PC-9 (cell line): ENCODE data around the gene ARHGEF5. TPM values are rescaled to one million over a fixed set of nuclear protein-coding genes. Genes with fewer than 3 reads are reported as not detected.
"Not testable (repeated sequence)": the region's sequence is repeated elsewhere in the genome, so short reads cannot be mapped to it uniquely, and the experiment has no call there.

Experiments used
- Bru-seq: library from RNA; stranded (reverse); fragments of 400-500 nt; gene quantifications from one replicate; lab custom pipeline; 2021; lab: Mats Ljungman, UMichigan
- BruChase-seq, 2 experiments: library from RNA; stranded (reverse); fragments of 400-500 nt; gene quantifications; one replicate each; lab custom pipeline; 2021; lab: Mats Ljungman, UMichigan
- BruUV-seq: library from RNA; stranded (reverse); fragments of 400-500 nt; replicated peaks from 2 replicates; lab custom pipeline; 2021; lab: Mats Ljungman, UMichigan
- CTCF ChIA-PET: fragments of 300-600 bp; sonication (Branson Sonifier 250); formaldehyde crosslinking; loops from one replicate; lab custom pipeline; 2022; ENCODE audit warnings: antibody characterized with exemption; lab: Charles Lee
- POLR2A ChIA-PET: fragments of 300-600 bp; sonication (Branson Sonifier 250); formaldehyde crosslinking; loops from one replicate; lab custom pipeline; 2022; ENCODE audit warnings: antibody characterized with exemption; ENCODE audit not compliant: unreplicated experiment; lab: Charles Lee
- DNase-seq, 2 experiments: peaks; one replicate each; pipeline versions ENCODE4 v3.0.0 to v3.0.0-alpha.2; 2015 to 2022; ENCODE audit warnings: mixed read lengths in 1 of 2
- H2AFZ ChIP-seq: fragments of 200-600 bp; sonication (generic); 2 replicates; pipeline ENCODE4 v1.8.1; 2017; ENCODE audit warnings: antibody characterized with exemption
- H3F3A ChIP-seq: fragments of 200-600 bp; sonication (generic); 2 replicates; pipeline ENCODE4 v1.8.1; 2017; ENCODE audit warnings: antibody characterized with exemption, mild to moderate bottlenecking, low read depth; ENCODE audit not compliant: insufficient read depth
- H3K27ac ChIP-seq: fragments of 200-600 bp; sonication (generic); 2 replicates; pipeline ENCODE4 v1.6.1; 2016; ENCODE audit warnings: mixed run types
- H3K27me3 ChIP-seq: fragments of 200-600 bp; sonication (generic); 2 replicates; pipeline ENCODE4 v1.6.1; 2016; ENCODE audit warnings: low read depth, mixed run types; ENCODE audit not compliant: insufficient read depth
- H3K36me3 ChIP-seq: fragments of 200-600 bp; sonication (generic); 2 replicates; pipeline ENCODE4 v1.6.1; 2016; ENCODE audit warnings: low read depth, mixed run types
- H3K4me1 ChIP-seq: fragments of 200-600 bp; sonication (generic); replicated peaks from 2 replicates; pipeline ENCODE4 v1.6.1; 2016; ENCODE audit warnings: mixed run types; ENCODE audit not compliant: insufficient read depth
- H3K4me2 ChIP-seq: fragments of 200-600 bp; sonication (generic); 2 replicates; pipeline ENCODE4 v1.6.1; 2017; ENCODE audit warnings: mixed run types
- H3K4me3 ChIP-seq: fragments of 200-600 bp; sonication (generic); 2 replicates; pipeline ENCODE4 v1.6.1; 2016; ENCODE audit warnings: mixed run types
- H3K79me2 ChIP-seq: fragments of 200-600 bp; sonication (generic); 2 replicates; pipeline ENCODE4 v1.6.1; 2017; ENCODE audit warnings: low read depth, mixed run types
- H3K9me2 ChIP-seq: fragments of 200-600 bp; sonication (generic); 2 replicates; pipeline ENCODE4 v1.8.1; 2017; ENCODE audit warnings: mild to moderate bottlenecking; ENCODE audit not compliant: insufficient read depth
- H3K9me3 ChIP-seq: fragments of 200-600 bp; sonication (generic); 2 replicates; pipeline ENCODE4 v1.8.1; 2016; ENCODE audit warnings: low read depth; ENCODE audit not compliant: insufficient read depth
- H4K20me1 ChIP-seq: fragments of 200-600 bp; sonication (generic); 2 replicates; pipeline ENCODE4 v1.8.1; 2017; ENCODE audit not compliant: insufficient read depth
- intact Hi-C: fragments of 100-400 bp; cut with micrococcal nuclease; formaldehyde crosslinking; loops from one replicate; pipeline ENCODE4 v1.10.0; 2022; ENCODE audit not compliant: unreplicated experiment
- long read RNA-seq: library from polyadenylated mRNA; stranded (forward); transcript quantifications from one replicate; pipeline ENCODE4 v2.0.0, GENCODE V29; 2022
- total RNA-seq: library from RNA; stranded (reverse); gene quantifications from 2 replicates; pipeline ENCODE4 v1.2.3, GENCODE V29; 2021

Gene ARHGEF5
- total RNA-seq (40.0 and 50.1 TPM in 2 replicates), Bru-seq, nascent RNA (percentile 70 among the genes with signal in this experiment), BruChase-seq, experiment 1, labeled RNA remaining after a 2-hour chase (percentile 83 among the genes with signal in this experiment), BruChase-seq, experiment 2, labeled RNA remaining after a 6-hour chase (percentile 88 among the genes with signal in this experiment)
- long read RNA-seq, full-length matches to known transcripts, result 7 of 28 reads
- long read RNA-seq, partial matches to known transcripts, result 11 of 28 reads
- long read RNA-seq, other reads (novel, unspliced or antisense), result 10 of 28 reads

DNA sequence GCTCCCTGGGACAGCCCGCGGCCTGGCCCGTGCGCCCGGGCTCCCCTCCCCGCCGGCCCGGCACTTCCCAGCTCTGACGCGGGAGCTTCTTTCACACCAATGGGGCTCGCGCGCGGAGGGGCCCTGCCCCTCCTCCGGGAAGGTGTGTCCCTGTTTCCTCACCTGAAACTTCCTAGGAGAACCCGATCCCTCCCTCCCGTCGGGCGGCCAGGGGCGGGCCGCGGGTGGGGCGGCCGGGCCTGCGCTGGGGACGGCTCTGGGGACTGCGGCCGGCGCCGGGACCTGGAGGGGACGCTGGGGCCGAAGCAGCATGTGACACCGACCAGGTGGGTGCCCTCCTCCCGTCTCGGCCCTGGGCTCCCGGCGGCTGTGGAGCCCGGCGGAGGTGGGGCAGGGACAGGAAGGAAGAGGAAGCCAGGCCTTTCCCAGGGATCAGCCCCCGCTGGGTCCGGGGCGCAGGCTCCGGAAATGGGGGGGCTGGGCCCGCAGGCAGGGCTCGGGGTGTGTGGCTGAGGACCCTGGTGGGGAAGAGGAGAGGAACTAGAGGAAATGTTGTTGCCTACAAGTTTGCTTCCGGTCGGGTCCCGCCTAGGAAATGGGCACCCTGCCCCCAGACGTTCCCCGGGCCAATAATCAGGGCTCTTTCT lies at the start of gene ARHGEF5:
Gene ARHGEF5, plus strand, starts transcription at position 227 of the 647 bp plus-strand sequence. CDS start 7,268 bp downstream, outside the sequence.
- H3K9me3 ChIP-seq, H3K27ac ChIP-seq, H3K4me3 ChIP-seq, H3K27me3 ChIP-seq, H3K79me2 ChIP-seq, H3K9me2 ChIP-seq, H4K20me1 ChIP-seq, H3K4me2 ChIP-seq, BruUV-seq, POLR2A ChIA-PET, DNase-seq, H3F3A ChIP-seq, CTCF ChIA-PET, intact Hi-C loops, H3K36me3 ChIP-seq, H2AFZ ChIP-seq: not testable (repeated sequence)
- H3K4me1 ChIP-seq, result peaks cover 12% of the 10 kb centered on the region; the same call in 1 of the 2 replicates

DNA sequence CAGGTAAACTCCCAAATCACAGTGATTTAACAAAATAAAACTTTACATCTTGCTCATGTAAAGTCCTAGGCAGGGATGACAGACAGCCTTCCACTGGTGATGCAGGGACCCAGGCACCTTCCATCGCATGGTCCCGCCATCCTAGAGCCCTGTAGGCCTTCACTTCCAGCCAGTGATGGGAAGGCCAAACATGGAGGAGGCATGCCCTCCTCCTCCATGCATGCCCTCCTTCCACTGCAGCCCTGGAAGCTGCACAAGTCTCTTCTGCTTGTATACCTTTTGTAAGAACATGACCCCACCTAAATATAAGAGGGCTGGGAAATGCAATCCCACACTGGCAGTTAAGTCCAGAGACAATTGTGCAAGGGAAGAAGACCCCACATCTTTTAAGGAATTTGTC lies 45.5 kb upstream of the ARHGEF5 start:
- H2AFZ ChIP-seq, H3K36me3 ChIP-seq, intact Hi-C loops, H3K4me3 ChIP-seq, H3K9me2 ChIP-seq, H3K4me1 ChIP-seq, DNase-seq, CTCF ChIA-PET, H3K4me2 ChIP-seq, H3K79me2 ChIP-seq, BruUV-seq, H3K27me3 ChIP-seq, POLR2A ChIA-PET, H3K9me3 ChIP-seq, H3F3A ChIP-seq, H3K27ac ChIP-seq, H4K20me1 ChIP-seq: not testable (repeated sequence)

DNA sequence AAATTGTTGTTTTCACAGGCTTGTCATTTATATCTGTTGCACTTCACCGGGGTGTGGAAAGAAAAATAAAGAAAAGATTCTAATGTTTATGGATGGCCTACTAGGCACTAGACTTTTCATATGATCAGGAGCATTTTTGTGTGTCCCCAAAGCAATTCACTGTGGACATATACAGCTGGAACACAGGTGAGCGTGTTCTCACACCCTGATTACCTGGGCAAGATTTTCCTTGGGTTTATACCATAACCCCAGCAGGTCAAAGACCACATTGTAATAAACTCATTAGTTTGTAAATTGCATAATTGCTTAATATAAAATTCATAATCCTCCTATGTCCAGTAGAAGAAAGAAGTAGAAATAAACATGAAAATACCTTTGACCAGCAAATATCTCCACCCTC lies 44.0 kb upstream of the ARHGEF5 start:
- H4K20me1 ChIP-seq, BruUV-seq, DNase-seq, H3K9me2 ChIP-seq, H3K36me3 ChIP-seq, H3K4me2 ChIP-seq, intact Hi-C loops, H3K27me3 ChIP-seq, H3K27ac ChIP-seq, H2AFZ ChIP-seq, H3F3A ChIP-seq, H3K79me2 ChIP-seq, POLR2A ChIA-PET, H3K9me3 ChIP-seq, H3K4me1 ChIP-seq, CTCF ChIA-PET, H3K4me3 ChIP-seq: not testable (repeated sequence)

DNA sequence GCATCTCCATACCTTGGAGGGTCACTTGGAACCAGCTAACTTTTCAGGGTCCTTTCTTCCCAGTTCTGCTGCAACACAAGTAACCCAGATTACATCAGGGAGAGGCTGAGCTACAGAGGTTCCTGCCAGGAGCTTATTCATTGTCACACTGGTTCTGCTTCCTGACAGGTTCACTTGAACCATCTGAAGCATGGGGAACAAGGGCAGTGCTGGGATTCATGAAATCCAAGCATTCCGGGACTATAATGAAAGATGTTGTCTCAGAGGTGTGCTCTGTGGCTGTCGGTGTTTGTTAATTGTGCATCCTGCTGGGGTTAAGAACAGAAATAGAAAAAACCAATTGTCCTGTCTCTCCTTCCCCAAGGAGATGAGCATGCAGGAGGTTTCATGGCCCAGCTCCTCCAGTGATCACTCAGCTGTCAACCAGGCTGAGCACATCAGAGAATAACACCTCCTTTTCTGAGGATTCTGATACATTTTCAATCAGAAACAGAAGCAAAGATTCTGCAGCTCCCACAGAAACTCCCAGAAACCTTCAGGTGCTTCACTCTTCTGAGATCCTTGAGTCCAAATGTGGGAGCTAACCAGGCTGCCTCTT lies 43.2 kb upstream of the ARHGEF5 start, which contains the start of gene OR2A1:
Gene OR2A1, plus strand, starts transcription at position 548 of the 598 bp plus-strand sequence. CDS start 5,706 bp downstream, outside the sequence.
- H3K4me2 ChIP-seq, H3K36me3 ChIP-seq, H3K9me3 ChIP-seq, H3K79me2 ChIP-seq, intact Hi-C loops, H3F3A ChIP-seq, H3K4me3 ChIP-seq, H3K27ac ChIP-seq, H2AFZ ChIP-seq, H3K9me2 ChIP-seq, H4K20me1 ChIP-seq, POLR2A ChIA-PET, DNase-seq, H3K27me3 ChIP-seq, BruUV-seq, H3K4me1 ChIP-seq, CTCF ChIA-PET: not testable (repeated sequence)

DNA sequence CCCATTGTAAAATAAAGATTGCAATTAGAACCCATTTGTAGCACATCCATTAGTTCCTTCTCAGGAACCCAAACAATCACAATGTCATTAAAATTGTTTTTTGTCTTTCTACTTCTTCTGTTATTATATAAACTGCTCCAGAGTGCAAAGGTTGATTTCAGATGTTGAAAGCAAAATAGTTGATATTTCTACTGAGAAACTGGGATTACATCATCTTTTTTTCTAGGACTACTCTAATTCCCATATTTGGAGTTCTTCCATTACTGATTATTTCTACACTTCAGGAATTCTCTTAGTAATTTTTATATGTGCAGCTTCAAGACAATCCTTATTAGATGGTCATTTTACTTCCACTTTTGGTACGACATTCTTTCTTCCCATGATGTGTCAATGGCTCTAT lies 37.7 kb upstream of the ARHGEF5 start:
- POLR2A ChIA-PET, DNase-seq: not testable (repeated sequence)

DNA sequence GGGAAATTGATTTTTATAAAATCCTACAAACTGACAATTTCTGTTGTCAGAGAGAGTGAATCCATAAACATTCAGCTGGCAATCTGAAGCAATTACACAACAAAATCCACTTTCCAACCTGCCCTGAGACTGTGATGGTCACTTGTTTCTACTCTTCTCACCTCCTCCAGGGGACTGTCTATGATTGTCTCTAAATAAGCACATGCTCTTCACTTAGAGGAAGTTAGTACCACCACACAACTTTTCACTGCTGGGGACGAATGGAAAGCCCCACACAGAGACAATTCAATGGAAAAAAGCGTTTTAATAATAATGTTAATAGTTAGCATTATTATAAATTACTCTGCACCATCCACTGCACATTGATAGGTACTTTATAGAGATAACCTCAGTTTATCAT lies 35.7 kb upstream of the ARHGEF5 start:
- H3K9me2 ChIP-seq, CTCF ChIA-PET, H3F3A ChIP-seq, BruUV-seq, H3K27ac ChIP-seq, H3K79me2 ChIP-seq, intact Hi-C loops, H3K27me3 ChIP-seq, POLR2A ChIA-PET, H3K4me1 ChIP-seq, H4K20me1 ChIP-seq, H3K4me2 ChIP-seq, H2AFZ ChIP-seq, H3K9me3 ChIP-seq, DNase-seq, H3K36me3 ChIP-seq, H3K4me3 ChIP-seq: not testable (repeated sequence)

More for the DNA sequence above, 37.7 kb upstream of the ARHGEF5 start:
- intact Hi-C loops, CTCF ChIA-PET, H3K4me1 ChIP-seq, H3K4me3 ChIP-seq, H3K36me3 ChIP-seq, H3F3A ChIP-seq, H3K4me2 ChIP-seq, H3K79me2 ChIP-seq, H3K9me2 ChIP-seq, H3K27ac ChIP-seq, H3K9me3 ChIP-seq, H2AFZ ChIP-seq, H3K27me3 ChIP-seq, BruUV-seq, H4K20me1 ChIP-seq: not testable (repeated sequence)

DNA sequence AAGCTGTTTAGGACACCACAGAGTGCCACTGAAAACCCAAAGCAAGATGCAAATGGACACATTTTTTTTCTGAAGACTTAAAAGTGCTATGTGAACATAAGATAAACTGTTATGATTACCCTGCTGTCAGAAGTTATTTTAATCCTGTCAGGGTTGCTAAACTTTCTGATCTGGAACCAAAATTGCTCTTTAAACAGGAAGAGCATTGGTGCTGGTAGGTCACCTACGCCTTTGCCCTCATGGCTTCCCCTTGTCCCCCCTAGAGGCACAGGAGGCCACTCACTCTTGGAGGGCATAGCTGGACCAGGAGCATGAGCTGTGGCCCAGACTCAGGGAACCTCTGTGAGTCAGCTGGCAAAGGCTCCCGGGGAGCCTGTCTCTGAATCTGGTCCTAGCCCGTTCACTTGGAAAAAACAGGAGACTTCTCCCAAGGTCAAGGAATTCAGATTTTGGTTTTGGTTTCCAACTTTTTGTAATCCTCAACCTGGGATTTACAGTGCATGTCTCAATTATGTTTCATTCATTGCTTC lies 33.5 kb upstream of the ARHGEF5 start:
- DNase-seq, intact Hi-C loops, H3K4me2 ChIP-seq, H3K27ac ChIP-seq, BruUV-seq, H4K20me1 ChIP-seq, H3K4me3 ChIP-seq, H3K36me3 ChIP-seq, H3K9me3 ChIP-seq, CTCF ChIA-PET, H2AFZ ChIP-seq, POLR2A ChIA-PET, H3K9me2 ChIP-seq, H3K27me3 ChIP-seq, H3K79me2 ChIP-seq, H3K4me1 ChIP-seq, H3F3A ChIP-seq: not testable (repeated sequence)
